Coronary artery (tissue), 2 donors: ENCODE data around the gene STXBP5.
A peak's percentile ranks its signal among the peaks of the same experiment; 100 is the strongest.

Source experiments
- DNase-seq: peaks from one replicate; pipeline ENCODE4 v3.0.0-alpha.2; 2017; ENCODE audit warnings: low spot score
- H3K27ac ChIP-seq, 2 donors: fragments of 200-600 bp; sonication (generic); one replicate each; pipeline ENCODE4 v1.5.1; 2016 to 2019
- H3K4me3 ChIP-seq: fragments of 200-600 bp; sonication (generic); 2 replicates; pipeline ENCODE4 v1.5.1; 2016; ENCODE audit warnings: mild to moderate bottlenecking, moderate library complexity
- CTCF ChIP-seq: fragments of 200-600 bp; sonication (generic); IDR thresholded peaks from one replicate; pipeline ENCODE4 v1.5.1; 2019; ENCODE audit warnings: antibody characterized with exemption

STXBP5 gene

GRCh38 chr6:147192278-147192911 is 11.8 kb upstream of the STXBP5 start:
- no peak for TF ChIP-seq CTCF
- Histone ChIP-seq H3K4me3 (no peak overlapping the region), H3K27ac (no peak overlapping the region)
- no peak for DNase-seq

GRCh38 chr6:147194652-147195411 is 9.4 kb upstream of the STXBP5 start:
- Histone ChIP-seq H3K4me3 (no peak overlapping the region), H3K27ac (no peak overlapping the region)
- no peak for DNase-seq
- no peak for TF ChIP-seq CTCF

GRCh38 chr6:147195510-147195909 is 8.7 kb upstream of the STXBP5 start:
- Histone ChIP-seq H3K4me3 (no peak overlapping the region), H3K27ac (no peak overlapping the region)
- no peak for DNase-seq
- no peak for TF ChIP-seq CTCF

GRCh38 chr6:147195987-147196386 is 8.2 kb upstream of the STXBP5 start:
- no peak for DNase-seq
- H3K4me3 ChIP-seq = no peak overlapping the region
- TF ChIP-seq CTCF = no peak
- no peak overlapping the region for H3K27ac ChIP-seq

GRCh38 chr6:147200711-147201110 is 3.5 kb upstream of the STXBP5 start:
- Histone ChIP-seq H3K4me3 (no peak overlapping the region), H3K27ac (no peak overlapping the region)
- DNase-seq = no peak
- no peak for TF ChIP-seq CTCF

- no peak for TF ChIP-seq CTCF
- DNase-seq = no peak
Measured at GRCh38 chr6:147201885-147202515, 2.2 kb upstream of the STXBP5 start.

More at GRCh38 chr6:147201885-147202515, 2.2 kb upstream of the STXBP5 start:
- Histone ChIP-seq H3K4me3 (peak overlapping the region; percentile 88), H3K27ac (peak overlapping the region; percentile 23 to 93)
